ENCODE measurements around the gene BRWD1.

Gene BRWD1

DNA sequence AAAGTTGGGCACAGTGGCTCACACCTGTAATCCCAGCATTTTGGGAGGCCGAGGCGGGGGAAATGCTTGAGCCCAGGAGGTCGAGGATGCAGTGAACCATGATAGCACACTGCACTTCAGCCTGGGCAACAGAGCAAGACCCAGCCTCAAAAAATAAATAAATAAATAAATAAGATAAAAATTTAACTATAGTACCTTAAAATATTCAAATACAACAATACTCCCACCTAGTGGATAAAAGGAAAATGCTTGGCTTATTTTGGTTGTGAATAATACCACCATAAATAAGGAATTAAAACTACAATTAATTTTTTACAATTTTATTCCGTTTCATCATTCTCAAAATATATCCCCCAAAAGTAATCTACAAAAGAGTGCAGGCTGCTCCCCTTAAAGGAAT, 138.3 kb downstream of the BRWD1 start:
- no peak for DNase-seq (ENCODE audit: low read depth)

DNA sequence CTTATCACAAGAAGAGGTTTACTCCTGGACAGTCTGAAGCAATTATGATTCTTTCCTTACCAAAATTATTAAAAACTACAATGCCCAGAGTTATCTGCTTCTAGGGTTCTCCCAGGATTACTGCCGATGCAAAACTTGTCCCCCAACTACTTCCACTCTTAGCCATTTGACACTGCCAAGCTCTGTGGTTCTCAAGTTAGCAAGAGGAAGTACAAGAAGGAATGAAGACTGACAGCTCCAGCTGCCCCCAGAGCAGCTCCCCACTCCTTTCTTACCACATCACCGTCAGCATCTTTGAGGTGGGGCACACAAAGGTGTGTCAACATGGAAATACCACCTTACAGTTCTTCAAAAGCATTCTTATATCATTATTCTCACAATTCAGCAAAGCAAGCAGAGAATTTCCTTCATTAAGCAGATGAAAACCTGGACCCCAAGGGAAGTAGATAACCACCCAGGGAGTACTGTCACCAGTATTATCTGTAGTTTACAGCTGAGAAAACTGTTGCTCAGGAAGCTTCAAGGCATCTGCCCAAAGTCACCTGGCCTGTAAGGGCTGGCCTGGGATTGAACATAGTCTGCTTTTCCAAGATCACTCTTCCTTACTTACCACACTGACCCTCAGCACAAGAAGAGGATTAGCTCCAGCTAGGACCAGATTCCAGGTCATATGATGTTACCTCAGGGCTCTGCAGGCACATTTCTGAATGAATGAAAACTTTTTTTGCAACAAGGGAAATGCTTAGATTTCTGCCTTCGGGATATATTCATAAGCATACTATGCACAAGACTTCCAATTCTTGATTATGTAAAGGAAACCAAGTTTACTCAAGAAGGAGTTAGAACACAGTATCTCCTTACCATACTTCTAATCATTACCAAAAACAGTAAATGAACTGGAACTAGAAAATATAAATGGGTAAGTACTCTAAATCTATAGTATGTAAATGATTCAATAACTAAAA, 139.4 kb downstream of the BRWD1 start:
- no peak for TF ChIP-seq CTCF (IDR thresholded peaks at IDR 0.05; ENCODE audit: control insufficient read depth, insufficient read depth, low read depth, low read length, missing control alignments)
- no peak for DNase-seq (ENCODE audit: low read depth)
- no peak overlapping the region for H3K4me3 ChIP-seq (ENCODE audit: control insufficient read depth, low read depth, low read length)

More for the DNA sequence above, 138.3 kb downstream of the BRWD1 start:
- peak; percentile 20 for TF ChIP-seq CTCF (IDR thresholded peaks at IDR 0.05; ENCODE audit: control insufficient read depth, insufficient read depth, low read depth, low read length, missing control alignments)
- H3K4me3 ChIP-seq (ENCODE audit: control insufficient read depth, low read depth, low read length): no peak overlapping the region

GRCh38 chr21:39169906-39170305, 143.5 kb downstream of the BRWD1 start:
- DNase-seq (ENCODE audit: low read depth): no peak
- no peak overlapping the region for H3K4me3 ChIP-seq (ENCODE audit: control insufficient read depth, low read depth, low read length)
- TF ChIP-seq CTCF (IDR thresholded peaks at IDR 0.05; ENCODE audit: control insufficient read depth, insufficient read depth, low read depth, low read length, missing control alignments): no peak

DNA sequence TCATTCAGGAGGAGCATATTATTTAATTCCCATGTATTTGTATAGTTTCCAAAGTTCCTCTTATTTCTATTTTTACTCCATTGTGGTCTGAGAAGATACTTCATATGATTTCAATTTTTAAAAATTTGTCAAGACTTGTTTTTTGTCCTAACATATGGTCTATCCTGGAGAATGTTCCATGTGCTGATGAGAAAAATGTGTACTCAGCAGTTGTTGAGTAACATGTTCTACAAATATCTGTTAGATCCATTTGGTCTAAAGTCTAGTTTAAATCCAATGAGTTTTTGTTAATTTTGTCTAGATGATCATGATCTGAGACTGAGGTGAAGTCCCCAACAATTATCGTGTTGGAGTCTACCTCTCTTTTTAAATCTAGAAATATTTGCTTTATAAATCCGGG, 144.6 kb downstream of the BRWD1 start:
- no peak for DNase-seq (ENCODE audit: low read depth)
- TF ChIP-seq CTCF (IDR thresholded peaks at IDR 0.05; ENCODE audit: control insufficient read depth, insufficient read depth, low read depth, low read length, missing control alignments): no peak
- no peak overlapping the region for H3K4me3 ChIP-seq (ENCODE audit: control insufficient read depth, low read depth, low read length)

DNA sequence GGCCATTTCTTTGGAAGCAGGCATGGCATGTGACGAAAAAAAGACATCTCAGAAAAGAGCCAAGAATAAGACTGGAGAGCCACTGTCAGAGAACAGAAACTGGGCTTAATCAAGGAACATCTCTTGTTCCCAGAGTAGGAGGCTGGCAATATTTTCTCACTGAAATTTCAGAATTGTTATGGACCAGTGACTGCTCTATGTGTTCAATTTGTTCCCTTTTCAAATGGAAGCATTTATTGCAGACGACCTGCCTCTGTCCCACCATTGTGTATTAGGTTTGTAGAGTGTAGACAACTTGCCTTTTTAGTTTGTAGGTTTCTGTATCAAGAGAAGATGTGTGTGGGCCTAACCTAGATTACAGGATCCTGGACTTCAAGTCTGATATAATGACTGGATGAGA, 148.9 kb downstream of the BRWD1 start:
- no peak for TF ChIP-seq CTCF (IDR thresholded peaks at IDR 0.05; ENCODE audit: control insufficient read depth, insufficient read depth, low read depth, low read length, missing control alignments)
- no peak for DNase-seq (ENCODE audit: low read depth)
- no peak overlapping the region for H3K4me3 ChIP-seq (ENCODE audit: control insufficient read depth, low read depth, low read length)

DNA sequence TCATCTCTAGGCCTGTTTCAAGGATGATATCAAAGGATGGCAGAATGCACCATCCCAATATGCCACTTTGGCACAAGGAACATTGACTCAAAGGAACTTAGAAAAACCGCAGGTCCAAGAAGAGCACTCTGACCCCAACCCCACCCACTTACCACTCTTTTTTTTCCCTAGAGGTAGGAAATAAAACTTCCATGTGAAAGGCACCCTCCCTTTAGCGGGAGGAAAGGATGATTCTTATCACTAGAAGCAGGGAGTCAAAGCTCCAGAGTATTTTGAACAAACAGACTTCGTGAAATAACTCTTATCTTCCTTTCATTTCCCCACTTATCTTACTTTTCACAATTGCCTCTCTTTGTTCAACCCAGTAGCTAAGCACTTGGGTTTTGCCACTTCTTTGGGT, 152.4 kb downstream of the BRWD1 start:
- no peak for TF ChIP-seq CTCF (IDR thresholded peaks at IDR 0.05; ENCODE audit: control insufficient read depth, insufficient read depth, low read depth, low read length, missing control alignments)
- no peak for DNase-seq (ENCODE audit: low read depth)
- no peak overlapping the region for H3K4me3 ChIP-seq (ENCODE audit: control insufficient read depth, low read depth, low read length)
